ENCODE results near the gene HEMK1. TPM values are rescaled to one million over a fixed set of nuclear protein-coding genes. Genes with fewer than 3 reads are reported as not detected.
A peak's percentile ranks its signal among the peaks of the same experiment; 100 is the strongest.

Gene HEMK1
- total RNA-seq, 6 donors from 2014 or later, result 5.0 to 25.3 (median 9.6) TPM

GRCh38 chr3:50586763-50587070 is 17.4 kb downstream of the HEMK1 start:
- Histone ChIP-seq H3K4me1 (peaks cover 33 to 76% (median 48%) of the 10 kb centered on the region in 4 donors), H3K4me3 (no peak overlapping the region), H3K27ac (peak overlapping the region; percentile 82 to 93 (median 86)), H3K27me3 (no peaks in the 10 kb centered on the region), H3K9me3 (no peaks in the 10 kb centered on the region), H3K36me3 (peaks cover 0 to 8% (median 2%) of the 10 kb centered on the region in 4 donors)
- no peak for ATAC-seq (ENCODE audit: low FRiP score in 2 of 2)
- TF ChIP-seq POLR2AphosphoS5 (IDR thresholded peaks at IDR 0.05), result no peak
- no peak for TF ChIP-seq EP300 (IDR thresholded peaks at IDR 0.05)
- TF ChIP-seq POLR2A (IDR thresholded peaks at IDR 0.05), result no peak
- TF ChIP-seq, protein P1, sequence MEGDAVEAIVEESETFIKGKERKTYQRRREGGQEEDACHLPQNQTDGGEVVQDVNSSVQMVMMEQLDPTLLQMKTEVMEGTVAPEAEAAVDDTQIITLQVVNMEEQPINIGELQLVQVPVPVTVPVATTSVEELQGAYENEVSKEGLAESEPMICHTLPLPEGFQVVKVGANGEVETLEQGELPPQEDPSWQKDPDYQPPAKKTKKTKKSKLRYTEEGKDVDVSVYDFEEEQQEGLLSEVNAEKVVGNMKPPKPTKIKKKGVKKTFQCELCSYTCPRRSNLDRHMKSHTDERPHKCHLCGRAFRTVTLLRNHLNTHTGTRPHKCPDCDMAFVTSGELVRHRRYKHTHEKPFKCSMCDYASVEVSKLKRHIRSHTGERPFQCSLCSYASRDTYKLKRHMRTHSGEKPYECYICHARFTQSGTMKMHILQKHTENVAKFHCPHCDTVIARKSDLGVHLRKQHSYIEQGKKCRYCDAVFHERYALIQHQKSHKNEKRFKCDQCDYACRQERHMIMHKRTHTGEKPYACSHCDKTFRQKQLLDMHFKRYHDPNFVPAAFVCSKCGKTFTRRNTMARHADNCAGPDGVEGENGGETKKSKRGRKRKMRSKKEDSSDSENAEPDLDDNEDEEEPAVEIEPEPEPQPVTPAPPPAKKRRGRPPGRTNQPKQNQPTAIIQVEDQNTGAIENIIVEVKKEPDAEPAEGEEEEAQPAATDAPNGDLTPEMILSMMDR (IDR thresholded peaks at IDR 0.05), result no peak
- no peak for DNase-seq
- WGBS, 2 donors, result 69 to 81% methylated on average over 3 of the region's 3 CpGs

DNA sequence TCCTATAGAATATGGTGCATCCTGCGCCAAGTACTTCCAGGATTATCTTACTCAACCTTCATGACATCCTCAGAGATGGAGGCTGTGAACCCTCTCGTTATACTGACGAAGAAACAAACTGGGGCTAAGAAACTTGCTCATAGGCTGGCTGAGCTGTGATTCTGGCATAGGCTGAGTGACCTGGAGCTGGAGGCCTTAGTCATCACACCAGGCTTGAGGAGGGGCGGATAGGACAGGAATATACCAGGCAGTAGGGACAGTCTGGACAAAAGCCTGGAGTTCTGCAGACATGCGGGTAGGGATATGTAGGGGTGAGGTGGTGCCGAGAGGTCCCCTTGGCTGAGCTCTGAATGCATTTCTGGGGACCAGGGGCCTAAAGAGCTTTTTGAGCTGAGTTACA is 18.1 kb downstream of the HEMK1 start:
- WGBS, 2 donors, result 87 to 93% methylated on average over 6 of the region's 6 CpGs
- Histone ChIP-seq H3K27ac (peak overlapping the region in 2 of 4 donors; percentile 85 to 93), H3K36me3 (peaks cover 0 to 4% (median under 1%) of the 10 kb centered on the region in 4 donors), H3K4me1 (peaks cover 35 to 76% (median 47%) of the 10 kb centered on the region in 4 donors), H3K9me3 (no peaks in the 10 kb centered on the region), H3K27me3 (no peaks in the 10 kb centered on the region), H3K4me3 (no peak overlapping the region)
- TF ChIP-seq POLR2A (IDR thresholded peaks at IDR 0.05) (no peak), POLR2AphosphoS5 (IDR thresholded peaks at IDR 0.05) (no peak), EP300 (IDR thresholded peaks at IDR 0.05) (no peak)
- TF ChIP-seq, protein P1 (IDR thresholded peaks at IDR 0.05), result no peak
- DNase-seq (no peak), ATAC-seq (ENCODE audit: low FRiP score in 2 of 2) (no peak)

DNA sequence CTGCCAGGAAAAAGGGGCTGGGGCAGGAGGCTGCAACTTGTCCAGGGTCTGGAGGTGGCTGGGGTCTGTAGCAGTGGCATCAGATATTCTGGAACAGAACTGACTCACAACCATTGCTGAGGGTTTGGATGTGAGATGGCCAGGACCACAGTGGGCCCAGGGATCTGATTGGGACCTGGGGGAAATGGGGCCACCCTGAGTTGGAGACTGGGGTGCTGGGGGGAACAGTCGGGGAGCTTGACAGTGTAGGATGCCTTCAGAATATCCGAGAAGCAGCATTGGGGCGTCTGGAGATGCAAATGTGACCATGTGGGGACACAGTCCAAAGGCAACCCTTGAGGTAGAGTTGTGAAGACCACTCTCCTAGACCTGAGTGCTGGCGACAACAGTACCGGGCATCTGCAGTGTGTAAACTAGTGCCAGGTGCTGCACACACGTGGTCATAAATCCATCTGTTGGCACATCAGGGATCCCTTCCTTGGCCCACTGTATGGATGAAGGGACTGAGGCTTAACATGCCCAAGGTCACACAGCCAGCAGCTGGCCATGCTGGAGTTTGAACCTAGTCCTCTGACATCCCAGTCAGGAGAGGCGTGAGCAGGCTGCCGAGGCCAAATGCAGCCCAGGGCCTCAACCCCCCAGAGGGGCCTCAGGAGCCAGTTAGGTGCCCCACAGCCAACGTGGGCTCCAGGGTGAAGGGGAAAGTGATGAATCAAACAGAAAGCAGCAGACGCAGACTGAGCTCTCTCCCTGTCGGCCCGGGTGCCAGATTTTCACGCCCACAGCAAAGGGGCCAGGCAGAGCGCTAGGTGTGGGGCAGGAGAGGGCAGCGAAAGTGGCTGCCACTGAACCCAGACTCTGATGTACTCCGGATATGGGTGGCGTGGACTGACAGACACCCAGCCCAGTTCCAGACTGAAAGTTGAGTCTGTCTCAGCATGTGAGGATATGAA is 18.8 kb downstream of the HEMK1 start:
- H3K4me1 ChIP-seq, result peaks cover 35 to 76% (median 48%) of the 10 kb centered on the region in 4 donors
- no peak for DNase-seq
- H3K27me3 ChIP-seq, result no peaks in the 10 kb centered on the region
- no peaks in the 10 kb centered on the region for H3K36me3 ChIP-seq
- peak overlapping the region in 2 of 4 donors; percentile 4 to 93 for H3K27ac ChIP-seq
- no peak for TF ChIP-seq EP300 (IDR thresholded peaks at IDR 0.05)
- no peak for TF ChIP-seq POLR2A (IDR thresholded peaks at IDR 0.05)
- no peak for TF ChIP-seq POLR2AphosphoS5 (IDR thresholded peaks at IDR 0.05)
- TF ChIP-seq, protein P1 (IDR thresholded peaks at IDR 0.05), result no peak
- no peaks in the 10 kb centered on the region for H3K9me3 ChIP-seq
- no peak for ATAC-seq (ENCODE audit: low FRiP score in 2 of 2)
- no peak overlapping the region for H3K4me3 ChIP-seq
- WGBS, 2 donors, result 57 to 65% methylated on average over 14 to 17 of the region's 17 CpGs

GRCh38 chr3:50588759-50589433 is 19.6 kb downstream of the HEMK1 start:
- 83 to 91% methylated on average over 4 of the region's 4 CpGs for WGBS, 2 donors
- Histone ChIP-seq H3K36me3 (no peaks in the 10 kb centered on the region), H3K9me3 (no peaks in the 10 kb centered on the region), H3K4me1 (peaks cover 33 to 77% (median 47%) of the 10 kb centered on the region in 4 donors), H3K4me3 (no peak overlapping the region), H3K27ac (peak overlapping the region in 1 of 4 donors; percentile 93), H3K27me3 (no peaks in the 10 kb centered on the region)
- TF ChIP-seq EP300 (IDR thresholded peaks at IDR 0.05) (no peak), POLR2A (IDR thresholded peaks at IDR 0.05) (no peak), POLR2AphosphoS5 (IDR thresholded peaks at IDR 0.05) (no peak)
- TF ChIP-seq, protein P1 (IDR thresholded peaks at IDR 0.05), result no peak
- ATAC-seq (ENCODE audit: low FRiP score in 2 of 2), result no peak
- DNase-seq, result no peak

Measured in upper lobe of left lung (tissue), 6 donors.